ENCODE measurements around the gene PIK3R6. TPM values are rescaled to one million over a fixed set of nuclear protein-coding genes. Genes with fewer than 3 reads are reported as not detected.
A peak's percentile ranks its signal among the peaks of the same experiment; 100 is the strongest.

PIK3R6 gene
- total RNA-seq, 1 donor from 2014 or later = 0.78 TPM

DNA sequence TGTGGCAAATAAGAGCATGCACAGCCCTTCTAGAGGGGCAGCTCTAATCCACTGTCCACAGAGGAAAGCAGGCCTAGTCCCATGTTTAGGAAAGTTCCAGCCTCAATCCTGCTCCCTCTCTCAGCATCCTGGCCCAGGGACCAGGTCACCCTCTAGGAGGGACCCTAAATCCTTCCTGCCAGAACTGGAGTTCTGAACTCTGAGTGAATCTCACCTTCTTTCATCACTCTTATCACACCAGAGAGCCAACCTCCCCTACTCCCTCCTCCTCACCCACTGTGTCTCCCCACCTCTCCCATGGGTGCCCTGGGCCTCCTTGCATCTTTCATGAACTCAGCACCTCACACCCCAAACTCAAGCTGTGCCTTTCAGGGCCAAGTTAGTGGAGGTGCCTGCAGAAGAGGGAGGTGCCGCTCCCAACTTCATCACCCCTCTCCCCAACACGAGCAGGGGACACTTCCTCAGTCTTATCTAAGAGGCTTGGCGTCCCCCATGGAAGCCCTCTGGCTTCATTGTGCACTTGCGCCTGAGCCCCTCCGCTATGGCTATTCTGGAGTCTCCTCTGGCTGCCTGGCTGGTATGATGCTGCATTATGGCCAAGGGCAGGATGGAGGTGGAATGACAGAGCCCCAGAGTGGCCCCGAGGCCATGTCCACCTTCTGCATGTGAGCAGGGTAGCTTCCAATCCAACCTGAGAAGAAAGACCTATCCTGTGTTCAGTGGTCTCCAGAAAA is 31.7 kb downstream of the PIK3R6 start:
- ATAC-seq = no peak
- DNase-seq (ENCODE audit: missing footprints) = no peak
- intact Hi-C loops (cut with DNase I) = no loop called here

DNA sequence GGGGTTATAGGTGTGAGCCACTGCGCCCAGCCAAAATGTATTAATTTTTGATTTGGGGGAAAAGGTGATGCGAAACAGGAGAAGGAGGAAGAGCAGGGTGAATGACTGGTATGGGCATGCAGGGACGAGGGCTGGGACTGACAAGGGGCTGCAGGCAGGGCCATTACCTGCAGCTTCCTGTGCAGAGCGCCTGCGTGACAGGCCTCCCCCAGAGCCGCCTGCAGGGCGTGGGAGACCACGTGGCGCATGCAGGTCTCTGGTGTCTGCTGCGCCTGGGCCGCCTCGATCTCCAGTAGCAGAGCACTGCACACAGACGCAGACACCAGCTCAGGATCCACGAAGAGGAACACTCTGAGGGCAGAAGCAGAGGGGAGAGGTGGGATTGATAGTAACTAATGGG is 32.4 kb downstream of the PIK3R6 start:
- ATAC-seq (no peak), DNase-seq (ENCODE audit: missing footprints) (no peak)
- intact Hi-C loops (cut with DNase I) = no loop called here

DNA sequence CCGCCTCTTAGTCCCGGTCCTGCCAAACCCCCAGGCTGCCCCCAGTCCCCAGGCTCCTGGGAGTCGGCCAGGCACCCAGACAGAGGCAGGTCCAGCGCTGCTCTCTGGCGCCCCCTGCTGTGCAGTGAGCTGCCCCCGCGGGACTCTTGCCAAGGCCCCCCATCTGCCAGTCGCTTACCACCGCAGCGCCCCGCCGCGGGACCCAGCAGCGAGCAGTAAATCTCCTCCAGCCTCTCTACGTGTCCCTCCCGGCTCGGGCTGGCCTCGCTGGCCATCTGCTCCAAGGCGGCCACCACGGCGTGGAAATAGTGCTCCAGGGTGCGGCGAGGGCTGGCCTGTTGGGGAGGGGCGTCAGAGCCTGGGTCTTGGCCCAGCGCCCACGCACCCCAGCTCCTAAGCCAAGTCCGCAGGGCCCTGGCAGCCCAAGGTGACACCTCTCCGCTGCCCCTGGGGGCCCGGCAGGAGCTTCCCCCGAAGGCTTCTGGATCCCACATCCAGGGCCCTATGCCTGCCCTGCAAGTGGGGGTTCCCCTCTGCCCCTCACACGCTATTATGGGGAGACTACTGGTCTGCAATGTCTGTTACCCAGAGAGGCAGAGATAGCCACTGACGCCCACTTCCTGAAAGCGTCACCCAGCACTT is 34.6 kb downstream of the PIK3R6 start:
- no peak for ATAC-seq
- no peak for DNase-seq (ENCODE audit: missing footprints)
- intact Hi-C loops (cut with DNase I) = no loop called here

DNA sequence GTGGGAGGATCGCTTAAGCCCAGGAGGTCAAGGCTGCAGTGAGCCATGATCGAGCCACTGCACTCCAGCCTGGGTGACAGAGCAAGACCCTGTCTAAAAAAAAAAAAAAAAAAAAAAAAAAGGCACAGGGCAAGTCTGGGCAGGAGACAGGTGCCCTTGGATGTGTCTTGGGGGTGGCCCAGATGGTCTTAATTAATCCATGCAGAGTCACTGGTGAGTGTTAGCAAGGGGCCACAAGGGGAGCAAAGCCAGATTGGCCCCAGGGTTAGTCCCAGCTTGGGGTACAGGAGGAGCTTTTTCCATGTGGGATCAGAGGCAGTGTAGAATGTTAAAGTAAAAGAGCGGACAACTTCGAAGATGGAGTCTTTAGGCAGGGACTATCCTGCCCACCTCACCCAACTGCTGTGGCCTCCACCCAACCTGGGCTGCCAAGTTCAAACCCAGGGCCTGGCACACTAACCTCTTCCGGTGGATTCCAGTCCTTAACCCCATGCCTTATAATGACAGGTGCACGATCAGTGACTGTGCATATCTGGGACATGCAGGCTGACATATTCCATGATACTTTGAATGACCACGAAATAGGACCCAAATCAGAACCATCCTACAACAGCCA is 36.1 kb downstream of the PIK3R6 start:
- intact Hi-C loops (cut with DNase I) = no loop called here
- no peak for DNase-seq (ENCODE audit: missing footprints)
- ATAC-seq = no peak

DNA sequence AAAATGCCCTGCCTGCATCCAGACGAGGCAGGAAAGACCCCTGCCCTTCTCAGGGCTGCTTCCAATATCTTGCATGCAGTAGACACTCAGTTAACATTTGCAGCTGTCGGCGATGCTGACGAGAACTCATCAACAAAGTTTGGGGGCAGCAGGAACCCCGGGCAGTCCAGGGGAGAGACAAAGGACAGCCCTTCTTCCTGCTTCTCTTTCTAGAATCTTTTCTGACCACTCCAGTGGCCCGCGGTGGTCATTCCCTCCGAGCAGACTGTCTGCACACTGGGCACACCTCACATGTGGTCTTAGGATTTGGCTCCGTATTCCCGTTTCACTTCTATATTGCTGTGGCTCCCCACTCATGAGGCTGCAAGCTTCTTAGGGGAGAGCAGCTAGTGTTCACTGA is 37.3 kb downstream of the PIK3R6 start:
- DNase-seq (ENCODE audit: missing footprints) (no peak), ATAC-seq (no peak)
- intact Hi-C loops (cut with DNase I) = no loop called here

DNA sequence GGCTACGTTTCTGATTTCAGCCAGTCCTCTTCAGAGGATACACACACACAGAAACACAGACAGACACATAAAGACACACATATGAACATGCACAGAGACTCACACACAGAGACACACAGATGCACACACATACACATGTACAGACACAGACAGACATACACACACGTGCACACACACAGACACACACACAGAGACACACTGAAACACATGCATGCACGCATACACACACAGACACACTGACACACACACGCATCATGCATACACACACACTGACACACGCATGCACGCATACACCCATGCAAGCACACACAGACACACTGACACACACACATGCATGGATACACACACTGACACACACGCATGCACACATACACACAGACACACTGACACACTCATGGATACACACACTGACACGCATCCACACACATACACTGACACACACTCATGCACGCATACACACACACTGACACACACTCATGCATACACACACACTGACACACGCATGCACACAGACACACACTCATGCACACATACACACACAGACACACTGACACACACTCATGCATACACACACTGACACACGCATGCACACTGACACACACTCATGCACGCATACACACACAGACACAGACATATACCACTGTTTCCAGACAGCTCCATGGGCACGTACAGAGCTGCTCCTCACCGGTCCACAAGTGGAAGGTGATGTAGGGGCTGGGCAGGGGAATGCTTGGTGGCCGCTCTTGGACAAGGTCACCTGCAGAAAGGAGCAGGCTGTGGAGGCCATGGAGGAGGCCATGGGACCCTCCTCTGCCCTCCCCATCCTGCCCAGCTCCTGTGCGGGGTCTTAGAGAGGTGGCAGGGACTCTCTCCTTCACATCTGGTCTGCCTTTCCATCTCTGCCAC is 38.2 kb downstream of the PIK3R6 start:
- DNase-seq (ENCODE audit: missing footprints) = no peak
- intact Hi-C loops (cut with DNase I) = no loop called here
- ATAC-seq = peak; percentile 13

DNA sequence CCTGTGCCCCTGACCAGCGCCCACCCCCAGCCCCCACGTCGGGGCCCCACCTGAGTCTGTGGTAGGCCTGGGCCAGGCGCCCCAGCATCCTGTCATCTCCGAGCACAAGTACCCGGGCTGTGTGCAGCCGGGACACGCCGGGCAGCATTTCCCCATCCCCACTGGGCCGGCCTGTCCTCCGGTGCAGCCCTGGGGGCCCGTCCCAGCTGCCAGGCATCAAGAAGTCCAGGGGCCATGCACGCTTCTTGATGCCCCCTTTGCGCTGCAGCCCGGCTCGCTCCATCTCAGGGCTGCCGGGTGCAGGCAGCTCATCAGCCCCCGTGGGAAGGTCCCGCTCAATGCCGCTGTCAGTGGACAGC is 39.0 kb downstream of the PIK3R6 start:
- ATAC-seq (no peak), DNase-seq (ENCODE audit: missing footprints) (no peak)
- intact Hi-C loops (cut with DNase I) = no loop called here

DNA sequence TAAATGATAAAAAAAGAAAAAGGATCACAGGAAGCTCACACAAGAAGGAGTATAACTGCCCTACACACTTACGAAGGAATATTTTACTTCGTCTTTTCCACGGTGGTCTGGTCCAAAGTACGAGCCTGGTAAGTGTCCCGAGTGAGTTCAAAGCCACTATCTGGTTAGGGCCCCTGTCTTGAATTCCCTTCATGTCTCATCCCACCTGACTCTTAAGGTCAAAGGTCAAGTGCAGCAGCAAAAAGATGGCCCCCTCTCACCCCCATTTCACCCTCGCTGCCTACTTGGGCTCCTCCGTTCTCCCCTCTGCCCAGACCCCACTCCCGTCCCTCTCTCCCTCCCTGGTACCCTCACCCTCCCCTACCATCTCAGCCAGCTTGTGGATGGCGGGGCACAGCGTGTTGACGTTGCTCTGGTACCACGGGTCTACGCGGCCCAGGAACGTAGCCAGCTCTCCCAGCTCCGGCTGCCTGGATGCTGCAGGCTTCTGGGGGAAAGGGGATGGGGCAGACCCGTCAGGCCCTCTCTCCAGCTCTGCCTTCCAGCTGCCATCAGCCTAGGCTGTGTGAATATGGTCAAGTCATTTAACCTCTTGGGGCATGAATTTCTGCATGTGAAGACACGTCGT is 40.6 kb downstream of the PIK3R6 start:
- ATAC-seq = no peak
- no peak for DNase-seq (ENCODE audit: missing footprints)
- intact Hi-C loops (cut with DNase I) = no loop called here

DNA sequence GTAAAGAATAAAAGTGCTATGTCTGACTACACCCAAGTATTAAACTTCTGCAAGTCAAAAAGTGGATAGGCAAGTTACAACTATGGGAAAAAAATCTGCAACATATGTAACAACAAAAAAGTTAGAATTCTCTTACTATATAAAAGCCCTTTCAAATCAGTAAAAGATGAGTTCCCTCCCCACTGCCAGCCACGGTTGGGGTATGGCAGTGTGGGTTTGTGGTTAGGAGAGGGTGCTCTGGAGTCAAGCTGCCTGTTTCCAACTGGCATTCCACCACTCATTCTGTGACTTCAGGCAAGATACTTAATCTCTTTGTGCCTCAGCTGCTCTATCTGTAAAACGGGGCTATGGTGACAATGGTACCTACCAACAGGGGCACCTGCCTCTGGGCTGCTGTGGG is 41.7 kb downstream of the PIK3R6 start:
- no peak for DNase-seq (ENCODE audit: missing footprints)
- ATAC-seq = no peak
- intact Hi-C loops (cut with DNase I) = no loop called here

DNA sequence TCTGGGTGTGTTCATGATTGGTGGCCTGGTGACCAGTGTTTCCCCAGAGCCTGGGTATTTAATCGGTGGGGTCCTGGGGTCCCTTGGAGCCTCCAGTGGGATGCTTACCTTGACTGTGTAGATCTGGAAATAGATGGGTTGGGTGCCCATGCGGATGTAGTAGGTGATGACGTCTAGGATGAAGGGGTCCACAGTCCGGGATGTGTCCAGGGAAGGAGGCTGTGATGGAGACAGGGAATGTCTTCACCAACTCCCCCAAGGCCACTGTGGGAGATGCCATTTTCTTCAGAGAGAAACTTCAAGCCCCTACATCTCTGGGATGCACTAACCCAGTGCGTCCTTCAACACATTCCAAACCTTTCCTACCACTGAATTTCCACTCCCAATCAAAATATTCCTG is 44.2 kb downstream of the PIK3R6 start:
- ATAC-seq (no peak), DNase-seq (ENCODE audit: missing footprints) (no peak)
- intact Hi-C loops (cut with DNase I) = no loop called here

DNA sequence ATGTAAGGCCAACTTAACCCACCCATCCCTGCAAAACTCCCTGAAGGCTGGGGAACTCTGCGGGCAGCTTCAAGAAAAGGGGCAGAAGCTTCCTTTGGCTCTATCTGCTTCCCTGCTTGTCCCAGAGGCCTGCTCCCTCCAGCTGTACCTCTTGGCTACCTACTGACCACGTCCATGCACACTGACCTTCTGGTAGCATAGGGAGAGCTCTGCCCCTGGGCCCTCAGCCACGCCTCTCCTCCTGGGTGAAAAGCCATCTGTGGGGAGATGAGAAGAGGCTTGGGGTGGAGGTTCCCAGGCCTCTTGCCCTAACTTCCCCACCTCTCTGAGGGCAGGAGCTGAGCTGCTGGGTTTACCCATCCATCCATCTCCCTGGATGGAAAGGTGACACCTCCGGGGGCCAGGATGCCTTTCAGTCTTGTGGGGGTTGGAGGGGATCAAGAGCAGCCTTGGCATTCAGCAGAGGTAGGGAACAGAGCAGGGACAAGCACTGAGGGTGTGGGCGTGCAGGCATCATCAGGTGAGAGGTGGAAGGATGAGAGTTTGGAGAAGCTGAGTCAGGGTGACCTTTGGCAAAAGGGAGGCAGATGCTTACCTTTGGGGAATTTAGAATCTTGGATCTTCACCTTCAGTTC is 45.0 kb downstream of the PIK3R6 start:
- no peak for DNase-seq (ENCODE audit: missing footprints)
- no peak for ATAC-seq
- intact Hi-C loops (cut with DNase I) = no loop called here

DNA sequence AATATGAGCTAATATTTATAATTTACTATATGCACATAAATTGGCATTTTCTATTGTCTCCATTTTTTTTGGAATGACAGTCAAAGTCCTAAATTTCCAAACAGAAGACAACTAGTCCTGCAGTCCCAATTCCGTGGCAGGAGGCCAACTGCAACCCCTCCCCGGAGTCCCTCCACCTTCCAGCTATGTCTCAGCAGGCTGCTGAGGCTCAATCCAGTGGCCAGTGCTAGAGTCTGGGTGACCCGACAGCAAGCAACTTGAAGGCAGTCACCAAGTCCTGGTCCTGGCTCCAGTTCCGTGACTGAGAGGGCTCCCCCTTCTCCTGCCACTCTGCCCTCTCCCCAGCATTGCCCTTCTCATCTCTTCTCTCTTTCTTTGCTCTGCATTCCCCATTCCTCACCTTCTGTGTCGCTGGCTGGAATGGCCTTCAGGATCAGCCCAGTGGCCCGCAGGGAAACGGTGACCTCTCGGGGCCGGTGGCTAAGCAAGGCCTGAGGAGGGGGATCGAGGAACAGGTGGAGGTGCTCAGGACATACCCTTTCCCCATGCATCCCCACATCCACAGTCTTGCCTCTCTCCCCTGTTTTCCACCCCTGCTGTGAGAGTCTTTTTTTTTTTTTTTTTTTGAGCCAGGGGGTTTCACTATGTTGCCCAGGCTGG is 45.9 kb downstream of the PIK3R6 start:
- DNase-seq (ENCODE audit: missing footprints) = no peak

DNA sequence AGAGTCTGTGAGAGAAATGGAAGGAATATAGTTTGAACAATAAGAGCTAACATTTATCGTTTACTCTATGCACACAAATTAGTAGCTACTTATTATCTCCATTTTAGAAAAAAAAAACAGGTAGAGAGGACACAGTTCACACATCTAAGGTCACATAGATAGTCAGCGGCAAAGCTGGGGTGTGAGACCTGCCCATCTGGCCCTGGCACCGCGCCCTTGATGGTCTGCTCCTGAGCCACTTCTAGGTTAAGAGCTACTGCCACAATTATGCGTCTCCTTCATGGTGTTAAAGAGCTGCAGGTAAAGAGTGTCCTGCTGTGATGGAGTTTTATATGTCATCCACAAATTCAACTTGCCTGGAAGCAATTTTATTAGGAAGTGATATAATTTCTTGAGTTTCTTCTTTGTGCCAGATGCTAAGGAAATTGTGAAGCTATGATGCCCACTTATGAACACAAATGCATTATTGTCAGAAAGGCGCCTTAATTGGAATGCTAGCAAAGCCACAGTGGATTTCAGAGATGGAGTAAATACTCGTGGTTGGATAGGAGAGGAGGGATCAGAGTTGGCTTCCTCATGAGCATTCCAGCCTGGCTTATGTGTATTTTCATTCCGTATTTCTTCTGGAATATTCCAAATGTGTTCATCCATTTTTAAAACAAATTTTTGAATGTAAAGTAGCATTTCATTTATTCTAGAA is 47.0 kb downstream of the PIK3R6 start:
- DNase-seq (ENCODE audit: missing footprints) (no peak), ATAC-seq (no peak)
- intact Hi-C loops (cut with DNase I) = no loop called here

More for the DNA sequence above, 45.9 kb downstream of the PIK3R6 start:
- ATAC-seq = no peak
- intact Hi-C loops (cut with DNase I) = no loop called here

DNA sequence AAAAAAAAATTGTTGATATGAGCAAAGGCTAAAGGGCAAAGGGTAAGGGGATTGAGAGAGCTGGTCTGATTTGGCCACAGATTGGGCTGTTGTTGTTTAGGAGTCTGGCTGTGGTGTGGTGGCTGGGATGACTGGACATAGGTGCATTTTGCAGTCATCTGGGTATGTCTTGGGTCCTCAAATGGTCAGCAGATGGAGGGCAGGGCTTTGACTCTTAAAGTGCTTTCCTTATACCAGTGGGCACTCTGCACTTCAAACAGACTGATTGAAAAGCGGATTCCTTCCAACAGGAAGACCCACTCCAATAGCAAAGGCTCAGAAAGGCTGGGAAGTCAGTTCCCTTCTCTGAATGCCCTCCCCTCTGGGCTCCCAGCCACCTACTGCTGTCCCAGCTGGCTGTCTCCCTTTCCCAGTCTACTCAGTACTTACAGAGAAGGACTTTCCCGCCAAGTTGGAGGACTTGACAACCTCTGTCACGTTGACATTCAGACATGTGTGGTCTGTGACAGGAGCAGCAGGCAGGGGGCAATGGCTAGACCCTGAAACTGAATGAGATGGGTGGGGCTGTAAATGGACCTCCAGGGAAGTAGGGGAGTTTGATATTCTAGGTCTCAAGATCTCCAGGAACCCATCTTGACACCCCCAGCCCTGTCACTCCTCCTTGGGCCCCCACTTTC is 48.7 kb downstream of the PIK3R6 start:
- intact Hi-C loops (cut with DNase I) = no loop called here
- no peak for DNase-seq (ENCODE audit: missing footprints)
- no peak for ATAC-seq

DNA sequence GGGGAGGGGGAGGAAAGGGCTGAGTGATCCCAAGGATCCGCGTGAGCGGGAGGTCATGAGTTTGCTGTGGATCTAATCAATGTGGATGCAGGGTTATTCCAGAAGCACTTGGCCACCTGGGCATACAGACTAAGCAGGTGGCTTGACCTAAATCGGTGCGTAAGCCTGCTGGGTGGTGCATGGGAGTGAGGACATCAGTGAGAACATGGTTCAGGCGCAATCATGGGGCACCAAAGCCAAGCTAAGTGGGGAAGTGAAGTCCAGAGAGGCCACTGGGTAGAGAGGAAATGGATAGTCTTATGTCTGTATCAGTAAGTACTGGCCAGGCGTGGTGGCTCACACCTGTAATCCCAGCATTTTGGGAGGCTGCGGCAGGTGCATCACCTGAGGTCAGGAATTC is 49.4 kb downstream of the PIK3R6 start:
- ATAC-seq (no peak), DNase-seq (ENCODE audit: missing footprints) (no peak)
- intact Hi-C loops (cut with DNase I) = no loop called here

DNA sequence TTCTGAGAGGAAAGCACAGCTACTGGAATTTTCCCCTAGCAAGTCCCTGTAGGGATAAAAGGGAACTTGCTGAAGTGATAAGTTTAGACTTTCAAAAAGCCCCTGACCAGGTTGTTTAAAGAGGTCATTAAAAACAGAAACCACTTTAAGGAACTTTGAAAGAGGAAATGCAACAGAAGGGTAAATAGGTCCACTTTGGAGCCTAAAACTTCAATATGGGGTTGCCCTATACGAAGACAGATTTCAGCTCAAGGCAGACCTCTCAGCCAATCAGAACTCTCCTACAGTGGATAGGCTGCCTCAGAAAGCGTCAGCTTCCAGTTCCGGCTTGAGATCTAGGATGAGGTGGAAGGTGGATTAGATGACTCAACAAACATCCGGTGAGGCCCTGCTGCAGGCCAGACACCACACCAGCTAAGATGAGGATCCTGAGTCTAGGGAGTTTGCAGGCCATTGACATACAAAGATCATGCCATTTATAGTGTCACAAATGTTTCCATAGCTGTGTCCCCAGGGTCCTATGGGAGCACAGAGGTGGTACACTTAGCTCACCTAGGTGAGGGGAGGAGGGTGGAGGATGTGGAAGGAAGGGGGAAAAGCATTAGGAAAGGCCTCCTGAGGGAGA is 60.4 kb downstream of the PIK3R6 start:
- intact Hi-C loops (cut with DNase I) = no loop called here
- ATAC-seq = no peak
- no peak for DNase-seq (ENCODE audit: missing footprints)
